ENCODE measurements around the gene PEAK3. TPM values are rescaled to one million over a fixed set of nuclear protein-coding genes. Genes with fewer than 3 reads are reported as not detected.

The PEAK3 gene
- total and polyA plus RNA-seq, 9 of the 15 experiments (the other 6 are each of a cell fraction or from before 2014, with no cell fraction given) = 0.07 to 0.40 TPM; not detected in 7

GRCh38 chr19:2302319-2303210, 20.6 kb upstream of the PEAK3 start (continued):
- TF ChIP-seq MGA (IDR thresholded peaks at IDR 0.05) (peak; percentile 63), L3MBTL2 (IDR thresholded peaks at IDR 0.05) (peak; percentile 89), NR0B1 (IDR thresholded peaks at IDR 0.05; ENCODE audit: partially characterized antibody) (no peak), ZKSCAN1 (IDR thresholded peaks at IDR 0.05; ENCODE audit: low read depth, low read length) (no peak), ZBTB33 (CRISPR knock-in tag; IDR thresholded peaks at IDR 0.05) (peak; percentile 71; the same call in 1 of the 2 replicates), CBX1 (IDR thresholded peaks at IDR 0.05; ENCODE audit: low read depth) (no peak), KHSRP (IDR thresholded peaks at IDR 0.05) (no peak), POLR2A (conservative IDR thresholded peaks at IDR 0.05) (no peak), CTBP1 (IDR thresholded peaks at IDR 0.05; ENCODE audit: borderline replicate concordance) (no peak), ZBTB5 (IDR thresholded peaks at IDR 0.05) (no peak)
